Common myeloid progenitor, CD34-positive (primary cell): Measurements from ENCODE around the gene BTBD16.

Experiments
- CTCF ChIA-PET: fragments of 350-600 bp; sonication (Branson Sonifier 250); formaldehyde crosslinking; loops from one replicate; lab custom pipeline; 2021; ENCODE audit warnings: antibody characterized with exemption; lab: Charles Lee
- POLR2A ChIA-PET: fragments of 350-600 bp; sonication (Branson Sonifier 250); formaldehyde crosslinking; loops from one replicate; lab custom pipeline; 2021; ENCODE audit warnings: antibody characterized with exemption; lab: Charles Lee
- DNase-seq, 3 donors: peaks; one replicate each; pipeline versions ENCODE4 v3.0.0 to v3.0.0-alpha.2; 2013
- H3K27ac ChIP-seq, 2 experiments: 1 replicate in 1 of 2; 2 replicates in 1 of 2; pipeline ENCODE4 v1.7.0; 2013; ENCODE audit warnings: inconsistent platforms in 2 of 2, low read length in 2 of 2, mild to moderate bottlenecking in 2 of 2, low read depth in 1 of 2, moderate library complexity in 1 of 2; ENCODE audit not compliant: severe bottlenecking in 2 of 2, insufficient read depth in 1 of 2, poor library complexity in 1 of 2
- H3K27me3 ChIP-seq, 5 experiments: replicated peaks in 2 of 5; 1 replicate in 3 of 5; 2 replicates in 2 of 5; pipeline versions ENCODE4 v1.6.1 to v1.7.0; 2013; ENCODE audit warnings: low read length in 4 of 5, mild to moderate bottlenecking in 2 of 5, moderate library complexity in 2 of 5, inconsistent platforms in 1 of 5; ENCODE audit not compliant: insufficient read depth in 5 of 5, control insufficient read depth in 4 of 5
- H3K36me3 ChIP-seq, 4 experiments: 1 replicate in 2 of 4; 2 replicates in 2 of 4; pipeline versions ENCODE4 v1.6.1 to v1.7.0; 2013; ENCODE audit warnings: low read length in 3 of 4, control low read depth in 1 of 4, mild to moderate bottlenecking in 1 of 4; ENCODE audit not compliant: control insufficient read depth in 4 of 4, insufficient read depth in 4 of 4
- H3K4me1 ChIP-seq, 4 experiments: 1 replicate in 3 of 4; 2 replicates in 1 of 4; pipeline versions ENCODE4 v1.6.1 to v1.7.1; 2013; ENCODE audit warnings: low read length in 3 of 4, mild to moderate bottlenecking in 3 of 4, control low read depth in 1 of 4, inconsistent platforms in 1 of 4, moderate library complexity in 1 of 4; ENCODE audit not compliant: control insufficient read depth in 4 of 4, insufficient read depth in 4 of 4; ENCODE audit errors: control extremely low read depth in 1 of 4
- H3K4me3 ChIP-seq, 7 experiments: 1 replicate in 4 of 7; 2 replicates in 3 of 7; pipeline versions ENCODE4 v1.5.1 to v1.7.0; 2013; ENCODE audit warnings: mild to moderate bottlenecking in 7 of 7, low read length in 6 of 7, moderate library complexity in 6 of 7, inconsistent platforms in 2 of 7, low read depth in 2 of 7, control low read depth in 1 of 7; ENCODE audit not compliant: insufficient read depth in 4 of 7, control insufficient read depth in 1 of 7; ENCODE audit errors: extremely low read depth in 1 of 7
- H3K9me3 ChIP-seq, 5 experiments: 1 replicate in 4 of 5; 2 replicates in 1 of 5; pipeline versions ENCODE4 v1.6.1 to v1.7.1; 2013; ENCODE audit warnings: low read length in 4 of 5, mild to moderate bottlenecking in 2 of 5, inconsistent platforms in 1 of 5, low read depth in 1 of 5, moderate library complexity in 1 of 5; ENCODE audit not compliant: control insufficient read depth in 4 of 5, insufficient read depth in 2 of 5; ENCODE audit errors: control extremely low read depth in 1 of 5
- whole genome bisulfite sequencing: methylation state at CpG from one replicate; pipeline ENCODE4 v1.1.5; 2013; ENCODE audit not compliant: insufficient coverage; 5-methylcytosine and 5-hydroxymethylcytosine counted together

Gene BTBD16

DNA sequence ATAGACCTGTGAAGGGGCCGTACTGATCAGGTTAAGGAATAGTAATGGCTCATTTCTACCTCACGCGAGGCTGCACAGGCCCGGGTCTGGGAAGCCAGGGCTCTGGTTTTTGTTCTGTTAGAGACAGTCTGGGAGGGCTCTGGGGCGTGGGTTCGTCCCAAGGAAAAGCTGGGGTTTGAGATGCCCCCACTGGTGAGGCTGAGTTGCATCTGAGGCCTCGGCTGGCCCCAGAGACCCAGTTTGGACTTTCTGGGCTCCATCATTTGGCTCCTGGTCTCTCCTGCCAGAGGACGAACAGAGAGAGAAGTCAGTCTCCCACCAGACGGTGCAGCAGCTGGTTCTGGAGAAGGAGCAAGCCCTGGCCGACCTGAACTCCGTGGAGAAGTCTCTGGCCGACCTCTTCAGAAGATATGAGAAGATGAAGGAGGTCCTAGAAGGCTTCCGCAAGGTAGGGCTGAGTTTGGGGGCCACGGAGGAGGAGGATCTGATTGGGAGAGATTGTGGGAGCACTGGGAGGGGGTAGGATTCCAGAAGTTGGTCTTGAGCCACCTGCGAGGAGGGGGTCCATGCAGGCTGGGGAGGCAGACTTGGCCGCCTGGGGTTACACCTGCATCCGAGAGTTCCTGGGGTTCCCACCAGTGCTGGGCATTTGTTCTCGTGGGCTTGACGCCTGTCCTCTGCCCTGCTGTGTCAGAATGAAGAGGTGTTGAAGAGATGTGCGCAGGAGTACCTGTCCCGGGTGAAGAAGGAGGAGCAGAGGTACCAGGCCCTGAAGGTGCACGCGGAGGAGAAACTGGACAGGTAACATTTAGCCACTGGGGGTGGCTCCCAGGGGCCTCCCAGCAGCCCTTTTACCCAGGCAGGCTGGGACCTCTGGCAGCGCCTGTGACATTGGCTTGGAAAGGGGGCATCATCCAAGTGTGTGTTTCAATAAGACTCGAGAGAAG is 22.5 kb upstream of the BTBD16 start:
- Histone ChIP-seq H3K4me3 (no peak overlapping the region), H3K27ac (no peak overlapping the region), H3K27me3 (peaks cover 0 to 5% (median 2%) of the 10 kb centered on the region in 5 experiments), H3K36me3 (no peaks in the 10 kb centered on the region), H3K9me3 (no peaks in the 10 kb centered on the region), H3K4me1 (peaks cover 0 to 4% (median 0%) of the 10 kb centered on the region in 4 experiments)
- ChIA-PET CTCF (no interaction called here), POLR2A (no interaction called here)
- DNase-seq, result no peak
- WGBS, result 95% methylated on average over 20 of the region's 25 CpGs

DNA sequence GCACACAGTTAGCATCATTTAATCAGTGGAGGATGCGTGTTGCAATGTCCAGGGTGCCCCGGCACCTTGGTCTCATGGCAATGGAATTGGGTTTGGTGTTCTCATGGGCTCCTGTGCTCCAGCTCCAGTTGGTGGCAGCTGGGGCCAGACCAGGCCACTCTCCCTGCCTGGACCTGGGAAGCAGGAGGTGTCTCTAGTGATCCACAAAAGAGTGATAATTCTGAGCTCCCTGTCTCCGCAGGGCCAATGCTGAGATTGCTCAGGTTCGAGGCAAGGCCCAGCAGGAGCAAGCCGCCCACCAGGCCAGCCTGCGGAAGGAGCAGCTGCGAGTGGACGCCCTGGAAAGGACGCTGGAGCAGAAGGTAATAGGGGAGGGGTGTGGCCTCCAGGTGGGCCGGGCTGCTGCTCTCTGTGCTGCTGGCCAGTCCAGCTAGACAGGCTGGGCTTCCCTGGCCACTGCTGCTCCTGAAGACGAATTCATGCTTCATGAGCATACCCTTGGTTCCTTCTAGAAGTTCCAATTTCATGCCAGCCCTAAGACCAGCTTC is 21.7 kb upstream of the BTBD16 start:
- Histone ChIP-seq H3K36me3 (no peaks in the 10 kb centered on the region), H3K9me3 (no peaks in the 10 kb centered on the region), H3K4me1 (peaks cover 0 to 4% (median 0%) of the 10 kb centered on the region in 4 experiments), H3K4me3 (no peak overlapping the region), H3K27ac (no peak overlapping the region), H3K27me3 (peaks cover 0 to 5% (median 0%) of the 10 kb centered on the region in 5 experiments)
- CTCF ChIA-PET, result no interaction called here
- WGBS, result 96% methylated on average over 11 of the region's 11 CpGs
- DNase-seq, result no peak
- POLR2A ChIA-PET, result no interaction called here

DNA sequence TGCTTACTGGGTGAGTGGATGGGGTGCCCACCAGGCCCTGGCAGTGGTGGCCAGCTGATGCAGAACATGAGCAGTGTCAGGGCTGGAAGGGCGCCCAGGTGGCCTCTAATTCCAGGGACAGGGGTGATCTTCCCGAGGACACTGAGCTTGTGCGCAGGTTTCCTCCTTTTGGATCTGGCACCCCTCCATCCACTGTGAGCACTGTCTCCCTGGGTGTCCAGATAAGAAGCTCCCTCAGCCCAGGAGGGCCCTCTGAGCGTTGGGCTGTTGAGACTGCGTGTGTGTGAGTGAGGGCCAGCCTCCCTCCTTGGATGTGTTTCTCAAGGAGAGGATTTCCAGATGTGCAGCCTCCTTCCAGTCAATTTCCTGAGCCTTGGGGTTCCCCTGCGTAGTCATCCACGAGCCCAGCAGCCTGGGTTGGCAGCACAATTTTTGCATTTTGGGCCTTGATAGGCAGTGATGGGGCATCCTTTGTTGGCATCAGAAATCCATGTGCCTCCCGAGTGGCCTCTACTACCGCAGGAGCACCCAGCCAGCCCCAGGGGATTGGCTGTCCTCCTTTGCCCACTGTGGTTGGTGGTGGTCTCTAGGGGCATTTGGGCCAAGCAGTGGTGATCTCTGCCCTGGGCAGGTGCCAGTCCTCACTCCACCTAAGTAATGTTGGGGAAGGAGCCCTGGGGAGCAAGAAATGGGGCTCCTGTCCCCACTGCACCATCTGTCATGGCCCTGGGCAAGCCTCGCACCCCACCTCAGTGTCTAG is 20.9 kb upstream of the BTBD16 start:
- H3K36me3 ChIP-seq, result no peaks in the 10 kb centered on the region
- H3K4me3 ChIP-seq, result no peak overlapping the region
- peaks cover 0 to 5% (median 0%) of the 10 kb centered on the region in 5 experiments for H3K27me3 ChIP-seq
- DNase-seq, result no peak
- no peak overlapping the region for H3K27ac ChIP-seq
- H3K9me3 ChIP-seq, result no peaks in the 10 kb centered on the region
- peaks cover 0 to 4% (median 0%) of the 10 kb centered on the region in 4 experiments for H3K4me1 ChIP-seq
- ChIA-PET POLR2A (no interaction called here), CTCF (no interaction called here)
- WGBS, result 96% methylated on average over 6 of the region's 10 CpGs

DNA sequence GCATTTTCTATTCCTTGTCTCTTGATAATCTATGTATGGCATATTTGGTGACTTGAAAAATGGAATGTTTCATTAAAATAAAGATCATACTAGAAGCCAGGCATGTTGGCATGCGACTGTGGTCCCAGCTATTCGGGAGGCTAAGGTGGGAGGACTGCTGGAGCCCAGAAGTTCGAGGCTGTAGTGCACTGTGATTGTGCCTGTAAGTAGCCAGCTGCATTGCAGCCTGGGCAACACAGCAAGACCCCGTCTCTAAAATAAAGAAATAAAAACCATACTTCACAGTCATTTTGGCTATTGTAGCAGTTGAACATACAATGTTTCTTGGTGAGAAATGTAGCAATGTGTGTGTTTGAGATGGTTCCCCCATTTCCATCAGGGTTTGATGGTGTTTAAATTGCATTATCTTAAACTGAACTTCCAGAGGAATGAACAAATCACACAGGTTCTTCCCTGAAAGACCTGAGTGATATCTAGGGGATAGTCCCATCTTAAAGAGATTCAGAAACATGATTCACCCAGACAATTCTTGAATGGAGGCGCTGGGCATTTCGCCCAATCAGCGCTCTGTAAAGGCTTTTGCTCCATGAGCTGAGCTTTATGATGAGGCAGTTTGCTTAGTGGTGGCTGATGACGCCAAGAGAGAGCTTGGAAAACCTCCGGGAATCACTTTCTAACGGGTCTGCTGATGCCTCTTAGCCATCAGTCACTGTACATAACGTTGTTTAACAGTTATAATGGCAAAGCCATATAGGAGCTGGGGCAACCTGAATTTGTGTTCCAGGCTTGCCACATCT is 19.4 kb upstream of the BTBD16 start:
- H3K9me3 ChIP-seq, result no peaks in the 10 kb centered on the region
- CTCF ChIA-PET, result no interaction called here
- H3K27me3 ChIP-seq, result peaks cover 0 to 2% (median 0%) of the 10 kb centered on the region in 5 experiments
- no peak for DNase-seq
- no peak overlapping the region for H3K27ac ChIP-seq
- WGBS, result 97% methylated on average over 10 of the region's 11 CpGs
- H3K4me1 ChIP-seq, result peaks cover 0 to 4% (median 0%) of the 10 kb centered on the region in 4 experiments
- H3K36me3 ChIP-seq, result no peaks in the 10 kb centered on the region
- no peak overlapping the region for H3K4me3 ChIP-seq
- POLR2A ChIA-PET, result no interaction called here

DNA sequence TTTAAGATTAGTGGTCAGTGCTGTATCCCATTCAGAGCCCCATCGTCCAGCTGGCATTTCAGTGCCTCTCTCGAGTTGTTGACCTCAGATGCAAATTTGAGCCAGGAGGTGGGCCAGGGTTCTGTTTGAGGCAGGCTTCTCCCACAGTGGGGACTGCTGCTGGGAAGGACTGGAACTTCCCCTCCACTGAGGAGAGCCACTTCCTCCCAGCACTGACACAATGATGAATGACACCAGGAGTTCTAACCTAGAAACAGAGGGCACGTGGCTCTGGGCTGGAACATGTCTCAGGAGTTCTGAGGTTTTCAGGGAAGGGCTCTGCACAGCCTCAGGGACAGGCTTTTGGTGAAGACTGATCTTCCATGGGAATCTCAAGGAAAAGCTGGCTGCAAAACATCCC is 18.3 kb upstream of the BTBD16 start:
- H3K36me3 ChIP-seq, result no peaks in the 10 kb centered on the region
- no peak overlapping the region for H3K27ac ChIP-seq
- DNase-seq, result no peak
- ChIA-PET CTCF (no interaction called here), POLR2A (no interaction called here)
- no peak overlapping the region for H3K4me3 ChIP-seq
- WGBS, result 18% methylated on average over 3 of the region's 3 CpGs
- no peaks in the 10 kb centered on the region for H3K9me3 ChIP-seq
- H3K4me1 ChIP-seq, result peaks cover 0 to 4% (median 0%) of the 10 kb centered on the region in 4 experiments
- peaks cover 0 to 3% (median 0%) of the 10 kb centered on the region in 5 experiments for H3K27me3 ChIP-seq

DNA sequence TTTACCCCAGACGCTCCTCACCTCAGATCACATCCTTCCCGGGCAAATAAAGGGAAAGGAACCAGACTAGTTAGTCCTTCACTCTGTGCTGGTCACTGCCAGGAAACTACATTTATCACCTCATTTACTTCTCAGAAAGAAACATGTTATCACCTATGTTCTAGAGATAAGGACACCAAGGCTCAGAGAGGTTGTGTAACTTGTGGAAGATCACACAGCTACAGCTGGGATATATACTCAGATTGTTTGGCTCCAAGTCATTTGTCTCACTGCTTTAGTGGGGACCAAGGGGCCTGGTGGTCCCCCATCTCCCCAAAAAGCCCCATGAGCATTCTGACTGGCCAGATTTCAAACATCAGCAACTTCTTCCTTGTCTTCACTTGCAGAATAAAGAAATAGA is 17.5 kb upstream of the BTBD16 start:
- Histone ChIP-seq H3K27me3 (peaks cover 0 to 7% (median 0%) of the 10 kb centered on the region in 5 experiments), H3K9me3 (no peaks in the 10 kb centered on the region), H3K4me1 (peaks cover 0 to 4% (median 0%) of the 10 kb centered on the region in 4 experiments), H3K27ac (no peak overlapping the region), H3K4me3 (no peak overlapping the region), H3K36me3 (no peaks in the 10 kb centered on the region)
- DNase-seq, result no peak
- ChIA-PET POLR2A (no interaction called here), CTCF (no interaction called here)
- 100% methylated on average over 1 of the region's 2 CpGs for WGBS
